ENCODE results near the gene RPL12. TPM values are rescaled to one million over a fixed set of nuclear protein-coding genes. Genes with fewer than 3 reads are reported as not detected.

Gene RPL12
- total RNA-seq, 1 donor: 1,103 TPM

DNA sequence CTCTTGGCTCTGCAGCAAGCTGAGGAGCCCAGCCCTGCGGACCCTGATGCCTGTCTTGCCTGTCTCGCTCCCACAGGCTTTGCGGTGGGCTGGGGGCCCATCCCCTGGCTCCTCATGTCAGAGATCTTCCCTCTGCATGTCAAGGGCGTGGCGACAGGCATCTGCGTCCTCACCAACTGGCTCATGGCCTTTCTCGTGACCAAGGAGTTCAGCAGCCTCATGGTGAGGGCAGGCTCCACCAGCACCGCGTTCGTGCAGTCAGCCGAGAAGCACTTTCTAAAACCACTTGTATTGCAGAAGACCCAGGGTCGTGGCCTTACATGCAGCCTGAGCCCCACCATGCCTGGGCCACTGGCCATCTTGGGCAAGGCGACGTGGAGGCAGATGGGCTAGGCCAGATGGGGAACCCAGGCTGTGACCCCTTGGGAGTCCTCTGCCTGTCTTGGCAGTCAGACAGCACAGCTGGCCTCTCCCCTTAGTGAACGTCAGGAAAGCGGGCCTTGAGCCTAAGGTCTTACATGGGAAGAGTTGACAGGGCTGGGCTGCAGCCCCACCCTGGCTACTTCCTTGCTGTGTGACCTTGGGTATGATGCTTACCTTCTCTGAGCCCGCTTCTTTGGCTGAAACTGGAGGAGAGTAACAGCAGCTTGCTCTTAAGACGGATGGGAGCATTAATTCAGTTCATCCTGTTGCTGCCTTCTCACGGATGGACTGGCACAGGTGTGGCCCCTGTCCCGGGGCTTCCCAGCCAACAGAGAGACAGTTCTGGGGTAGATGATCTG is 45.7 kb downstream of the RPL12 start:
- TF ChIP-seq, protein P1, sequence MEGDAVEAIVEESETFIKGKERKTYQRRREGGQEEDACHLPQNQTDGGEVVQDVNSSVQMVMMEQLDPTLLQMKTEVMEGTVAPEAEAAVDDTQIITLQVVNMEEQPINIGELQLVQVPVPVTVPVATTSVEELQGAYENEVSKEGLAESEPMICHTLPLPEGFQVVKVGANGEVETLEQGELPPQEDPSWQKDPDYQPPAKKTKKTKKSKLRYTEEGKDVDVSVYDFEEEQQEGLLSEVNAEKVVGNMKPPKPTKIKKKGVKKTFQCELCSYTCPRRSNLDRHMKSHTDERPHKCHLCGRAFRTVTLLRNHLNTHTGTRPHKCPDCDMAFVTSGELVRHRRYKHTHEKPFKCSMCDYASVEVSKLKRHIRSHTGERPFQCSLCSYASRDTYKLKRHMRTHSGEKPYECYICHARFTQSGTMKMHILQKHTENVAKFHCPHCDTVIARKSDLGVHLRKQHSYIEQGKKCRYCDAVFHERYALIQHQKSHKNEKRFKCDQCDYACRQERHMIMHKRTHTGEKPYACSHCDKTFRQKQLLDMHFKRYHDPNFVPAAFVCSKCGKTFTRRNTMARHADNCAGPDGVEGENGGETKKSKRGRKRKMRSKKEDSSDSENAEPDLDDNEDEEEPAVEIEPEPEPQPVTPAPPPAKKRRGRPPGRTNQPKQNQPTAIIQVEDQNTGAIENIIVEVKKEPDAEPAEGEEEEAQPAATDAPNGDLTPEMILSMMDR (IDR thresholded peaks at IDR 0.05; ENCODE audit: extremely low read depth, low read depth, low read length): no peak
- no peak overlapping the region for H3K4me2 ChIP-seq (ENCODE audit: insufficient read depth, low read length)
- no peaks in the 10 kb centered on the region for H3K36me3 ChIP-seq (ENCODE audit: insufficient read depth, low read length)
- no peaks in the 10 kb centered on the region for H3K4me1 ChIP-seq (ENCODE audit: insufficient read depth, low read length)
- no peaks in the 10 kb centered on the region for H3K79me2 ChIP-seq (ENCODE audit: insufficient read depth, low read length)
- H3K27ac ChIP-seq (ENCODE audit: low read depth, low read length): no peak overlapping the region
- no peaks in the 10 kb centered on the region for H3K9me3 ChIP-seq (ENCODE audit: low read depth, low read length)
- H3K4me3 ChIP-seq (ENCODE audit: insufficient read depth, low read length): no peak overlapping the region
- no peak for DNase-seq (ENCODE audit: insufficient read length, low spot score, missing footprints)
- H3K27me3 ChIP-seq (ENCODE audit: insufficient read depth, low read length): no peaks in the 10 kb centered on the region
- H2AFZ ChIP-seq (ENCODE audit: low read length): no peak overlapping the region
- peaks cover 3% of the 10 kb centered on the region for H4K20me1 ChIP-seq (ENCODE audit: insufficient read depth, low read length)

DNA sequence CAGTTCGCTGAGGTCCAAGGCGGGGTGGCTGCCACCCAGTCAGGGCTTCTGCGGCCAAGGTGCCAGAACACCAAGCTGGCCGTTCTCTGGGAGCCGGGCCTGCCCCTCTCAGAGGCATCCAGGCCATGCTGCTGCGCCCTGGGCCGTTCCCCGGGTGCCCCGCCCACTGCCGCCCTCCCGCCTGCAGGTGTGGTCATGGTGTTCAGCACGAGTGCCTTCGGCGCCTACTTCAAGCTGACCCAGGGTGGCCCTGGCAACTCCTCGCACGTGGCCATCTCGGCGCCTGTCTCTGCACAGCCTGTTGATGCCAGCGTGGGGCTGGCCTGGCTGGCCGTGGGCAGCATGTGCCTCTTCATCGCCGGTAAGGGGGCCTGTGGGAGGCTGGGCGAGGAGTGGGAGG is 46.6 kb downstream of the RPL12 start:
- no peak overlapping the region for H3K27ac ChIP-seq (ENCODE audit: low read depth, low read length)
- no peaks in the 10 kb centered on the region for H3K79me2 ChIP-seq (ENCODE audit: insufficient read depth, low read length)
- H2AFZ ChIP-seq (ENCODE audit: low read length): no peak overlapping the region
- no peak for DNase-seq (ENCODE audit: insufficient read length, low spot score, missing footprints)
- TF ChIP-seq, protein P1 (IDR thresholded peaks at IDR 0.05; ENCODE audit: extremely low read depth, low read depth, low read length): no peak
- H4K20me1 ChIP-seq (ENCODE audit: insufficient read depth, low read length): peaks cover 3% of the 10 kb centered on the region
- H3K36me3 ChIP-seq (ENCODE audit: insufficient read depth, low read length): no peaks in the 10 kb centered on the region
- no peak overlapping the region for H3K4me3 ChIP-seq (ENCODE audit: insufficient read depth, low read length)
- no peak overlapping the region for H3K4me2 ChIP-seq (ENCODE audit: insufficient read depth, low read length)
- H3K4me1 ChIP-seq (ENCODE audit: insufficient read depth, low read length): no peaks in the 10 kb centered on the region
- no peaks in the 10 kb centered on the region for H3K9me3 ChIP-seq (ENCODE audit: low read depth, low read length)
- H3K27me3 ChIP-seq (ENCODE audit: insufficient read depth, low read length): no peaks in the 10 kb centered on the region

DNA sequence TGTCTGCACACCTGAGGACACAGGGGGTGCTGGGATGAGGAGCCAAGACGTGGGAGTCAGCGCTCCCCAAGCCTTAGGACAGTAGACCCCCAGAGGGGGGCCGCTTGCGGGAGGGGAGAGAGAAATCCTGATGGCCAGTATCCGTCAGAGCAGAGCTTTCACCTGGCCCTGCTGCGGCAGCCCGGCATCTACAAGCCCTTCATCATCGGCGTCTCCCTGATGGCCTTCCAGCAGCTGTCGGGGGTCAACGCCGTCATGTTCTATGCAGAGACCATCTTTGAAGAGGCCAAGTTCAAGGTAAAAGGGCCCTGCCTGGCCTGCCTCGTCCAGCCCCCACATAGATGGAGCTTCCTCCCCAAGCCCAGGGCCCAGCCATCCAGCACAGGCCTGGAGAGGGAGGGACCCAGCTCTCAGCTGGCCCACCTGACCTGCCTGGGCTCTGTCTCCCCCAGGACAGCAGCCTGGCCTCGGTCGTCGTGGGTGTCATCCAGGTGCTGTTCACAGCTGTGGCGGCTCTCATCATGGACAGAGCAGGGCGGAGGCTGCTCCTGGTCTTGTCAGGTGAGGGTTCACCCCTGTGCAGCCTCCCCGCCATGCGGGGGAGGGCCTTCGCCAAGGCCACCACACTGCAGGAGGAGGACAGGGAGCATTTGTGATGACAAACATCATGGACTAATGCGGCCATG is 47.6 kb downstream of the RPL12 start:
- TF ChIP-seq, protein P1 (IDR thresholded peaks at IDR 0.05; ENCODE audit: extremely low read depth, low read depth, low read length): no peak
- H2AFZ ChIP-seq (ENCODE audit: low read length): no peak overlapping the region
- H3K27me3 ChIP-seq (ENCODE audit: insufficient read depth, low read length): no peaks in the 10 kb centered on the region
- H3K79me2 ChIP-seq (ENCODE audit: insufficient read depth, low read length): no peaks in the 10 kb centered on the region
- H3K4me2 ChIP-seq (ENCODE audit: insufficient read depth, low read length): no peak overlapping the region
- H3K27ac ChIP-seq (ENCODE audit: low read depth, low read length): no peak overlapping the region
- DNase-seq (ENCODE audit: insufficient read length, low spot score, missing footprints): no peak
- H3K4me3 ChIP-seq (ENCODE audit: insufficient read depth, low read length): no peak overlapping the region
- H3K4me1 ChIP-seq (ENCODE audit: insufficient read depth, low read length): no peaks in the 10 kb centered on the region
- H3K9me3 ChIP-seq (ENCODE audit: low read depth, low read length): no peaks in the 10 kb centered on the region
- no peaks in the 10 kb centered on the region for H3K36me3 ChIP-seq (ENCODE audit: insufficient read depth, low read length)
- peaks cover 6% of the 10 kb centered on the region for H4K20me1 ChIP-seq (ENCODE audit: insufficient read depth, low read length)

DNA sequence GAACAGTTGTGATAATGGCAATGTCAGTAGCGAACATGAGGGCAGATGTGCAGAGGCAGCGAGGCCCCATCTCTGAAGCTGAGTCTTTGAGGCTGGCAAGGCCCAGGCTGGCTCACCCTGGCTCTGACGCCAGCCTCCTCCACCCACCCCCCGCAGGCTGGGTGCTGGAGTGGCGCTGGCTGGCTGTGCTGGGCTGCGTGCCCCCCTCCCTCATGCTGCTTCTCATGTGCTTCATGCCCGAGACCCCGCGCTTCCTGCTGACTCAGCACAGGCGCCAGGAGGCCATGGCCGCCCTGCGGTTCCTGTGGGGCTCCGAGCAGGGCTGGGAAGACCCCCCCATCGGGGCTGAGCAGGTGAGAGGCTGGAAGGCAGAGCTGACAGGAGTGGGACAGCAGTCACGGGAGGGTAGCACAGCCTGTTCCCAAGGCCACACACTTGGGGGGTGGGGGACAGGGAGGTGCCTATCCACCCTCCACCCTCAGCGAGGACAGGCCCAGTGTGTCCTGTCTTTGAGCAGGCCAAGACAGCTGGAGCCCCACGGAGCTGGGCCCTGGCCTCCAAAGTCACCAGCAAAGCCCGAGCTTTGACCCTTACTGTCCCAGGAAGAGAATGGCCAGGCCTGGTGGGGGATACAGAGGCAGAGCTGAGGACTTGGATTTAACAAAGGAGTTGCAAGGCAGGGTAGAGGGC is 48.7 kb downstream of the RPL12 start:
- H3K4me3 ChIP-seq (ENCODE audit: insufficient read depth, low read length): no peak overlapping the region
- H3K79me2 ChIP-seq (ENCODE audit: insufficient read depth, low read length): peaks cover 7% of the 10 kb centered on the region
- DNase-seq (ENCODE audit: insufficient read length, low spot score, missing footprints): no peak
- TF ChIP-seq, protein P1 (IDR thresholded peaks at IDR 0.05; ENCODE audit: extremely low read depth, low read depth, low read length): no peak
- no peaks in the 10 kb centered on the region for H3K36me3 ChIP-seq (ENCODE audit: insufficient read depth, low read length)
- no peak overlapping the region for H3K4me2 ChIP-seq (ENCODE audit: insufficient read depth, low read length)
- H3K9me3 ChIP-seq (ENCODE audit: low read depth, low read length): no peaks in the 10 kb centered on the region
- no peaks in the 10 kb centered on the region for H3K4me1 ChIP-seq (ENCODE audit: insufficient read depth, low read length)
- no peaks in the 10 kb centered on the region for H3K27me3 ChIP-seq (ENCODE audit: insufficient read depth, low read length)
- H4K20me1 ChIP-seq (ENCODE audit: insufficient read depth, low read length): peaks cover 12% of the 10 kb centered on the region
- H2AFZ ChIP-seq (ENCODE audit: low read length): no peak overlapping the region
- H3K27ac ChIP-seq (ENCODE audit: low read depth, low read length): no peak overlapping the region

All from osteoblast (primary cell).